ENCODE results near the gene POU2AF1.

GRCh38 chr11:111305876-111306275 lies 73.2 kb downstream of the POU2AF1 start:
- no peak; the same call in 1 of the 2 replicates for TF ChIP-seq CTCF (IDR thresholded peaks at IDR 0.05)
- no peak for TF ChIP-seq ZFX (IDR thresholded peaks at IDR 0.05; ENCODE audit: borderline replicate concordance)
